Testis (tissue), 2 donors: Measurements from ENCODE around the gene NUFIP1.

Source experiments
- CTCF ChIP-seq, 3 experiments: fragments of 450-650 bp in 2 of 3; fragments of 200-600 bp in 1 of 3; sonication (generic) in 1 of 3; IDR thresholded peaks; one replicate each; pipeline ENCODE4 v1.5.1; 2016 to 2019; ENCODE audit warnings: antibody characterized with exemption in 3 of 3, mild to moderate bottlenecking in 2 of 3, moderate library complexity in 1 of 3
- POLR2A ChIP-seq: fragments of 450-650 bp; IDR thresholded peaks from one replicate; pipeline ENCODE4 v1.6.1; 2017; ENCODE audit warnings: antibody characterized with exemption, mild to moderate bottlenecking, moderate library complexity

GRCh38 chr13:45004096-45004495 is 14.8 kb upstream of the NUFIP1 start:
- TF ChIP-seq POLR2A: no peak
- no peak for TF ChIP-seq CTCF (IDR thresholded peaks at IDR 0.05)
